Measurements from ENCODE around the gene MIA3.

MIA3 gene

DNA sequence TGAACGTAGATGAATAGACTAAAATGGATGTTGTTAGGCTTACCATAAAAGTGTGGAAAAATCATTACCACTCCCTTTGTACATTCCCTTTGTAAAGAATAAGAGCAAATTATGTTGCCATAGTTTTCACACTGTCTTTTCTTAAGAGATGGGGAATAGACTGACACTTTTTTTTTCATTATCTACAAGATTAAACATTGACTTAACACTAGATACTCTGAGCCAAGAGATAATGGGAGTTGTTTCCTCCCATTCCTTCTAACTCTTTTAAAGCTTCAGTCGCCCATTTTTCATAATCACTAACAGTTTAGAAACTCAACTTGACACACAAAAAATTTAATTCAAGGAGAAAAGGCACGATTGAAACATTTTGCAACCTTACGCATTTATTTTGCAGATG, 84.3 kb downstream of the MIA3 start:
- H3K9me2 ChIP-seq (replicated peaks; ENCODE audit: control insufficient read depth, low read length): no peaks in the 10 kb centered on the region
- H3K36me3 ChIP-seq (ENCODE audit: control insufficient read depth, low read length): peaks cover 35% of the 10 kb centered on the region
- H3K27me3 ChIP-seq (ENCODE audit: control insufficient read depth, low read length): no peaks in the 10 kb centered on the region
- no peaks in the 10 kb centered on the region for H3K4me1 ChIP-seq (ENCODE audit: control insufficient read depth, low read length)
- no peaks in the 10 kb centered on the region for H3K9me3 ChIP-seq (ENCODE audit: control insufficient read depth, insufficient read depth, low read length)
- peaks cover 39% of the 10 kb centered on the region for H3K79me2 ChIP-seq (ENCODE audit: control insufficient read depth, low read length)
- no peaks in the 10 kb centered on the region for H4K20me1 ChIP-seq (ENCODE audit: control insufficient read depth, insufficient read depth, low read depth, low read length)
- no peaks in the 10 kb centered on the region for H3F3A ChIP-seq (ENCODE audit: control insufficient read depth, insufficient read depth)
- H3K27ac ChIP-seq (ENCODE audit: low read depth, low read length): no peak overlapping the region
- no peak overlapping the region for H3K4me3 ChIP-seq (ENCODE audit: low read length)
- no peak for TF ChIP-seq EZH2phosphoT487 (IDR thresholded peaks at IDR 0.05; ENCODE audit: borderline replicate concordance, low read length)
- TF ChIP-seq, protein P1, sequence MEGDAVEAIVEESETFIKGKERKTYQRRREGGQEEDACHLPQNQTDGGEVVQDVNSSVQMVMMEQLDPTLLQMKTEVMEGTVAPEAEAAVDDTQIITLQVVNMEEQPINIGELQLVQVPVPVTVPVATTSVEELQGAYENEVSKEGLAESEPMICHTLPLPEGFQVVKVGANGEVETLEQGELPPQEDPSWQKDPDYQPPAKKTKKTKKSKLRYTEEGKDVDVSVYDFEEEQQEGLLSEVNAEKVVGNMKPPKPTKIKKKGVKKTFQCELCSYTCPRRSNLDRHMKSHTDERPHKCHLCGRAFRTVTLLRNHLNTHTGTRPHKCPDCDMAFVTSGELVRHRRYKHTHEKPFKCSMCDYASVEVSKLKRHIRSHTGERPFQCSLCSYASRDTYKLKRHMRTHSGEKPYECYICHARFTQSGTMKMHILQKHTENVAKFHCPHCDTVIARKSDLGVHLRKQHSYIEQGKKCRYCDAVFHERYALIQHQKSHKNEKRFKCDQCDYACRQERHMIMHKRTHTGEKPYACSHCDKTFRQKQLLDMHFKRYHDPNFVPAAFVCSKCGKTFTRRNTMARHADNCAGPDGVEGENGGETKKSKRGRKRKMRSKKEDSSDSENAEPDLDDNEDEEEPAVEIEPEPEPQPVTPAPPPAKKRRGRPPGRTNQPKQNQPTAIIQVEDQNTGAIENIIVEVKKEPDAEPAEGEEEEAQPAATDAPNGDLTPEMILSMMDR (IDR thresholded peaks at IDR 0.05; ENCODE audit: low read depth, low read length, poor library complexity, severe bottlenecking): no peak
- H3K4me2 ChIP-seq (ENCODE audit: low read length): no peak overlapping the region

DNA sequence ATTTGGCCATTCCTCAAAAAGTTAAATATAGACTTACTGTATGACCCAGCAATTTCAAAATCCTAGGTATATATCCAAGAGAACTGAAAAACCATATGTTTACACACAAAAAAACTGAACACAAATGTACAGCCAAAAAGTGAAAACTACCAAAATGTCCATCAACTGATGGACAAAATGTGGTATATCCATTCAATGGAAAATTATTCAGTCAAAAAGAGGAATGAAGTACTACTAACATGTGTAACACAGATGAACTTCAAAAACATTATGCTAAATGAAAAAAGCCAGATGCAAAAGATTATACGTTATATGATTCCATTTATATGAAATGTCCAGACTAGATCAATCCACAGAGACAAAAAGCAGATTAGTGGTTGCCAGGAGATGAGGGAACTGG, 86.4 kb downstream of the MIA3 start:
- H3K79me2 ChIP-seq (ENCODE audit: control insufficient read depth, low read length): peaks cover 58% of the 10 kb centered on the region

DNA sequence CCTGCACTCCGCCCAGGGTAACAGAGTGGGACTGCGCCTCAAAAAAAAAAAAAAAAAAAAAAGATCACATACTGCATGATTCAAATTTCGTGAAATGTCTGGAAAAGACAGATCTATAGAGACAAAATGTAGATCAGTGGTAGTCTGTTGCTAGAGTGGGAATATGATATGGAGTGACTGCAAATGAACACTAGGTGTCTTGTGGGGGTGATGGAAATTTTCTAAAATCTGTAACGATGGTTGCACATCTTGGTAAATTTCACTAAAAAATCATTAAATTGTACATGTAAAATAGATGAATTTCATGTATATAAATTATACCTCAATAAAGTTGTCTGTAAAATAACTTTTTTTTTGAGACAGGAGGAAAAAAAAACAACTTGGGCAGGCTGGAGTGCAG, 88.9 kb downstream of the MIA3 start:
- H3K36me3 ChIP-seq (ENCODE audit: control insufficient read depth, low read length): peaks cover 46% of the 10 kb centered on the region
- H3F3A ChIP-seq (ENCODE audit: control insufficient read depth, insufficient read depth): 0 out of 2 replicates have a peak, but pooled peaks cover 2% of the 10 kb centered on the region
- peaks cover 10% of the 10 kb centered on the region for H3K4me1 ChIP-seq (ENCODE audit: control insufficient read depth, low read length)
- no peak overlapping the region for H3K4me2 ChIP-seq (ENCODE audit: low read length)
- no peaks in the 10 kb centered on the region for H3K9me3 ChIP-seq (ENCODE audit: control insufficient read depth, insufficient read depth, low read length)
- H4K20me1 ChIP-seq (ENCODE audit: control insufficient read depth, insufficient read depth, low read depth, low read length): no peaks in the 10 kb centered on the region
- H3K27ac ChIP-seq (ENCODE audit: low read depth, low read length): no peak overlapping the region
- TF ChIP-seq EZH2phosphoT487 (IDR thresholded peaks at IDR 0.05; ENCODE audit: borderline replicate concordance, low read length): no peak
- TF ChIP-seq, protein P1 (IDR thresholded peaks at IDR 0.05; ENCODE audit: low read depth, low read length, poor library complexity, severe bottlenecking): peak; percentile 11
- peaks cover 84% of the 10 kb centered on the region for H3K79me2 ChIP-seq (ENCODE audit: control insufficient read depth, low read length)
- no peak overlapping the region for H3K4me3 ChIP-seq (ENCODE audit: low read length)
- H3K9me2 ChIP-seq (replicated peaks; ENCODE audit: control insufficient read depth, low read length): no peaks in the 10 kb centered on the region
- H3K27me3 ChIP-seq (ENCODE audit: control insufficient read depth, low read length): no peaks in the 10 kb centered on the region

More for the DNA sequence above, 86.4 kb downstream of the MIA3 start:
- Histone ChIP-seq H4K20me1 (ENCODE audit: control insufficient read depth, insufficient read depth, low read depth, low read length) (no peaks in the 10 kb centered on the region), H3K4me1 (ENCODE audit: control insufficient read depth, low read length) (no peaks in the 10 kb centered on the region), H3K27ac (ENCODE audit: low read depth, low read length) (no peak overlapping the region), H3F3A (ENCODE audit: control insufficient read depth, insufficient read depth) (no peaks in the 10 kb centered on the region), H3K36me3 (ENCODE audit: control insufficient read depth, low read length) (peaks cover 35% of the 10 kb centered on the region), H3K4me3 (ENCODE audit: low read length) (no peak overlapping the region), H3K27me3 (ENCODE audit: control insufficient read depth, low read length) (no peaks in the 10 kb centered on the region), H3K4me2 (ENCODE audit: low read length) (no peak overlapping the region), H3K9me3 (ENCODE audit: control insufficient read depth, insufficient read depth, low read length) (no peaks in the 10 kb centered on the region), H3K9me2 (replicated peaks; ENCODE audit: control insufficient read depth, low read length) (no peaks in the 10 kb centered on the region)
- TF ChIP-seq, protein P1 (IDR thresholded peaks at IDR 0.05; ENCODE audit: low read depth, low read length, poor library complexity, severe bottlenecking): no peak
- no peak for TF ChIP-seq EZH2phosphoT487 (IDR thresholded peaks at IDR 0.05; ENCODE audit: borderline replicate concordance, low read length)
